ENCODE data around the gene LMX1B. TPM values are rescaled to one million over a fixed set of nuclear protein-coding genes. Genes with fewer than 3 reads are reported as not detected.

LMX1B gene
- polyA plus RNA-seq, 1 experiment: not detected

DNA sequence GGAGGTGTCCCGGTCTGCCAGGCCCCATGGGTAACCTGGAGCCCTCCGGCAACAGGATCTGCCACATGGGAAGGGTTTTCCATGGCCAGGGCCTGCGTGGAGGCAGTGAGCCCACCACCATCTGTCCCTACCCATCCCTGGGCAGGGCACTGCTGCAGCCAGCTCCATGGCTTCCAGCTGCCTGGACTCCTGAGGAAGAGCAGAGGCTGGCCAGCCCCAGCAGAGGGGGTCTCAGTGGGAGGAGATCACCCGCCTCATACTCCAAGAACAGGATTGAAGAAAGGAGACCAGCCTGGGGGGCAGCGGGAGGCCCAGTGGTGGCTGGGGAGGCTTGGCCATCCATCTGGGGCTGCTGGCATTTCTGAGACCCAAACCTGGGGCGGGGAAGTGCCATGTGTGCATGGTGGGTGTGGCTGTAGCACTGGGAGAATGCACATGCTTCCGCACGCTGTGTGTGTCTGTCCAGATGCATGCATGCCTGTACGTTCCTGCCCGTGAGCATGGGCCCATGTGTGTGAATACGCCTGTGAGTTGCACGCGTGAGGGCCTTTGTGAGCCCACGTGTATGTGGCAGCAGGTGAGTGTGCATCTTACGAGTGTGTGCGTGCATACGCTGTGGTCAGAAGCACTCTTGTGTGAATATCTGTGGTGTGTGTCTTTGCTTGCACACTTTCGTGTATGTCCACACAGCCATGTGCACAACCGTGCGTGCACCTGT, 78.5 kb downstream of the LMX1B start:
- no peaks in the 10 kb centered on the region; the same call in 1 of the 2 replicates for H3K9me3 ChIP-seq (ENCODE audit: control insufficient read depth, insufficient read depth, low read length)
- TF ChIP-seq, protein P1, sequence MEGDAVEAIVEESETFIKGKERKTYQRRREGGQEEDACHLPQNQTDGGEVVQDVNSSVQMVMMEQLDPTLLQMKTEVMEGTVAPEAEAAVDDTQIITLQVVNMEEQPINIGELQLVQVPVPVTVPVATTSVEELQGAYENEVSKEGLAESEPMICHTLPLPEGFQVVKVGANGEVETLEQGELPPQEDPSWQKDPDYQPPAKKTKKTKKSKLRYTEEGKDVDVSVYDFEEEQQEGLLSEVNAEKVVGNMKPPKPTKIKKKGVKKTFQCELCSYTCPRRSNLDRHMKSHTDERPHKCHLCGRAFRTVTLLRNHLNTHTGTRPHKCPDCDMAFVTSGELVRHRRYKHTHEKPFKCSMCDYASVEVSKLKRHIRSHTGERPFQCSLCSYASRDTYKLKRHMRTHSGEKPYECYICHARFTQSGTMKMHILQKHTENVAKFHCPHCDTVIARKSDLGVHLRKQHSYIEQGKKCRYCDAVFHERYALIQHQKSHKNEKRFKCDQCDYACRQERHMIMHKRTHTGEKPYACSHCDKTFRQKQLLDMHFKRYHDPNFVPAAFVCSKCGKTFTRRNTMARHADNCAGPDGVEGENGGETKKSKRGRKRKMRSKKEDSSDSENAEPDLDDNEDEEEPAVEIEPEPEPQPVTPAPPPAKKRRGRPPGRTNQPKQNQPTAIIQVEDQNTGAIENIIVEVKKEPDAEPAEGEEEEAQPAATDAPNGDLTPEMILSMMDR (IDR thresholded peaks at IDR 0.05; ENCODE audit: low read depth, low read length): no peak
- ChIA-PET POLR2A (no interaction called here), CTCF (no interaction called here)
- DNase-seq (ENCODE audit: low read depth, low spot score): no peak
- no peak overlapping the region for H3K27ac ChIP-seq (ENCODE audit: low read depth, low read length)
- H3K27me3 ChIP-seq (ENCODE audit: control insufficient read depth, insufficient read depth, low read length): peaks cover 22% of the 10 kb centered on the region
- no peak overlapping the region for H3K4me3 ChIP-seq (ENCODE audit: low read depth, low read length)

DNA sequence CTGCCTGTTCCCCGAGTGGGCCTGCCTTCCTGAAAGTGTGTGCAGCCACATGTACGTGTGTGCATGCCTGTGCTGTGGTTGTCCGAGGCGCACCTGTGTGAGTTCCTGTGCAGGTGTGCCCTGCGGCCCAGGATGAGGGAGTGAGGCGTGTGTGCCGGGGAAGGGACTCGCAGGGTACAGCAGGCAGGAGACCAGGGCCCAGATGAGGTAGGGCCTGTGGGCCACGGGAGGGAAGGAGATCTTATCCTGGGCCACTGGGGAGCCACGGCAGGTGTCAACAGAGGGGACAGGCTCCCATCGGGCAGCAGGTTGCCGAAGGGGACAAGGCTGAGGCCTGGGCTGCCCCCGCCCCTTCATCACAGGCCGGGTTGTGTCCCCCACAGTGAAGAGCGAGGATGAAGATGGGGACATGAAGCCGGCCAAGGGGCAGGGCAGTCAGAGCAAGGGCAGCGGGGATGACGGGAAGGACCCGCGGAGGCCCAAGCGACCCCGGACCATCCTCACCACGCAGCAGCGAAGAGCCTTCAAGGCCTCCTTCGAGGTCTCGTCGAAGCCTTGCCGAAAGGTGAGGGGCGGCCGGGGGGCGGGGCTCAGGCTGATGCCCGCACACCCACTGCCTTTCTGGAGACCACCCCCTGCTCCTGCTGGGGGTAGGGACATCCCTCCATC, 79.2 kb downstream of the LMX1B start:
- no peak for DNase-seq (ENCODE audit: low read depth, low spot score)
- Histone ChIP-seq H3K4me3 (ENCODE audit: low read depth, low read length) (no peak overlapping the region), H3K27ac (ENCODE audit: low read depth, low read length) (no peak overlapping the region), H3K27me3 (ENCODE audit: control insufficient read depth, insufficient read depth, low read length) (peaks cover 17% of the 10 kb centered on the region), H3K9me3 (ENCODE audit: control insufficient read depth, insufficient read depth, low read length) (no peaks in the 10 kb centered on the region; the same call in 1 of the 2 replicates)
- TF ChIP-seq, protein P1 (IDR thresholded peaks at IDR 0.05; ENCODE audit: low read depth, low read length): no peak
- CTCF ChIA-PET: no interaction called here
- POLR2A ChIA-PET: no interaction called here

DNA sequence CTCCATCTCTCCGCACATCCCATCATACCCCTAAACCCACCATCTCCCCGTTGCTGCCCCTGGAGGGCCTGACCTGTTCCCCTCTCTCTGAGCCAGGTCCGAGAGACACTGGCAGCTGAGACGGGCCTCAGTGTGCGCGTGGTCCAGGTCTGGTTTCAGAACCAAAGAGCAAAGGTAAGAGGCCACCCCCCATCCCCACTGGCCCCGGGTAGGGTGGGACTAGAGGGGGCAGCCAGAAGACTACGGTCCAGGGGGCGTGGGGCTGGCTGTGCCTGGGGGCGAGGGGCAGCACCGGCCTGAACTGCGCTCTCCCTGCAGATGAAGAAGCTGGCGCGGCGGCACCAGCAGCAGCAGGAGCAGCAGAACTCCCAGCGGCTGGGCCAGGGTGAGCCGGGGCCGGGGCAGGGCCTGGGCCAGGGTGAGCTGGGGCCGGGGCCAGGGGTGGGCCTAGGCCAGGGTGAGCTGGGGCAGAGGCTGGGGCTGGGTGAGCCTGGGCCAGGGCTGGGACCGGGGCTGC, 79.8 kb downstream of the LMX1B start:
- H3K9me3 ChIP-seq (ENCODE audit: control insufficient read depth, insufficient read depth, low read length): no peaks in the 10 kb centered on the region; the same call in 1 of the 2 replicates
- POLR2A ChIA-PET: no interaction called here
- no peak for DNase-seq (ENCODE audit: low read depth, low spot score)
- H3K27me3 ChIP-seq (ENCODE audit: control insufficient read depth, insufficient read depth, low read length): peaks cover 18% of the 10 kb centered on the region
- CTCF ChIA-PET: interaction anchor here (1.3 kb wide), 1 partner anchor 13 kb away, joined by 6 read pairs; no protein-coding TSS in a partner anchor
- TF ChIP-seq, protein P1 (IDR thresholded peaks at IDR 0.05; ENCODE audit: low read depth, low read length): no peak
- H3K4me3 ChIP-seq (ENCODE audit: low read depth, low read length): no peak overlapping the region
- H3K27ac ChIP-seq (ENCODE audit: low read depth, low read length): no peak overlapping the region

DNA sequence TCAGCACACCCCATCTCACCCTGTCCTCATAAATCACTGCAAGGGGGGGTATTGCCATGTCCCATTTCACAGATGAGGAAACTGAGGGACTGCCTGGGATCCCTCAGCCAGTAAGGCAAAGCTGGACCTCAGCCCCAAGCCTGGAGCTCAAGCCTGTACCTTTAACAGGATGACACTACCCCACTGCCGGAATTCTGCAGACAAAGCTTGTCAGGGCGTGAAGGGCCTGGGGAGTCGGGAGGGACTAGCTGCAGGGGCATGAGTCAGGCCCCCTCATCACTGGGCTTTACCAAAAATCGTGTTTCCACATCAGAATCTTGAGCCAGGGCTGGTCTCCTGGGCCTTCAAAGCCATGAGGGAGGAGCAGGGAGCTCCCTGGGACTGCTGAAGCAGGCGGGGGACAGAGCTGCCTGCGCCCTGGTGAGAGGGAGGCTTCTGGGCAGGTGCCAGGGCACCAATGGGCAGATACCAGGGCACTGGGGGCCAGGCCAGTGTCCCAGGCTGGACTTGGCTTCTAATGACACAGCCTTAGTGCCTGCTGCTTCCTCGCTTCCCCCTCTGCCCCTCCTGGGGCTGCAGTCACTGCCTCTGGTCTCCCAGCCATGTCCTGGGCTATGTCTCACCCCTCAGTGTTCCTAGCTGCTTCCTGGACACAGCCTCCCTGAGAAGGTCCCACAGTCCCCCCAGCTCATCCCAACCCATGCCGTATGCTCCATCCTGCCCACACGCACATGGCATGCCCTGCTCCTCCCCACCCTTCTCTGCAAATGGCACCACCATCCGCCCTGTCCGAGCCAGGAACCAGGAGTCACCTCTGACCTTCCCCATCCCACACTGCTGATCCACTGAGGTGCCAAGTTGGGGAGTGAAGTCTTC, 80.7 kb downstream of the LMX1B start:
- ChIA-PET POLR2A (no interaction called here), CTCF (interaction anchor here (1.3 kb wide), 1 partner anchor 12 kb away, joined by 6 read pairs; no protein-coding TSS in a partner anchor)
- Histone ChIP-seq H3K27me3 (ENCODE audit: control insufficient read depth, insufficient read depth, low read length) (peaks cover 18% of the 10 kb centered on the region), H3K27ac (ENCODE audit: low read depth, low read length) (no peak overlapping the region), H3K9me3 (ENCODE audit: control insufficient read depth, insufficient read depth, low read length) (no peaks in the 10 kb centered on the region; the same call in 1 of the 2 replicates), H3K4me3 (ENCODE audit: low read depth, low read length) (no peak overlapping the region)
- TF ChIP-seq, protein P1 (IDR thresholded peaks at IDR 0.05; ENCODE audit: low read depth, low read length): no peak
- DNase-seq (ENCODE audit: low read depth, low spot score): no peak
